ENCODE data around the gene TARS2. TPM values are rescaled to one million over a fixed set of nuclear protein-coding genes. Genes with fewer than 3 reads are reported as not detected.

TARS2 gene
- total and polyA plus RNA-seq, 2 of the 13 experiments (the other 11 are each of a cell fraction or from before 2014, with no cell fraction given) = 21.3 to 22.8 TPM

GRCh38 chr1:150486966-150487762, at the start of gene TARS2 (continued):
- TF ChIP-seq HOXA7 (CRISPR knock-in tag; IDR thresholded peaks at IDR 0.05) = no peak
- TF ChIP-seq SCMH1 (CRISPR knock-in tag; IDR thresholded peaks at IDR 0.05; ENCODE audit: borderline replicate concordance) = no peak
- TF ChIP-seq IRF1 (CRISPR knock-in tag; IDR thresholded peaks at IDR 0.05; ENCODE audit: low read depth) = no peak
- TF ChIP-seq ZNF83 (CRISPR knock-in tag; IDR thresholded peaks at IDR 0.05; ENCODE audit: borderline replicate concordance) = no peak
- TF ChIP-seq ZBTB10 (CRISPR knock-in tag; IDR thresholded peaks at IDR 0.05; ENCODE audit: borderline replicate concordance) = no peak
- TF ChIP-seq ZNF280B (CRISPR knock-in tag; IDR thresholded peaks at IDR 0.05; ENCODE audit: borderline replicate concordance) = peak; percentile 71; the same call in 1 of the 2 replicates
- TF ChIP-seq FOXJ3 (CRISPR knock-in tag; IDR thresholded peaks at IDR 0.05; ENCODE audit: borderline replicate concordance) = 0 out of 2 replicates have a peak, but pooled peaks have one; percentile 27
- TF ChIP-seq ZKSCAN8 (CRISPR knock-in tag; IDR thresholded peaks at IDR 0.05; ENCODE audit: borderline replicate concordance) = peak; percentile 56; the same call in 1 of the 2 replicates
- TF ChIP-seq NFKBIZ (CRISPR knock-in tag; IDR thresholded peaks at IDR 0.05) = peak; percentile 73
- TF ChIP-seq CREB1 (IDR thresholded peaks at IDR 0.05) = peak; percentile 70
- peak; percentile 88 for TF ChIP-seq CREB1 (CRISPR knock-in tag; IDR thresholded peaks at IDR 0.05)
- no peak for TF ChIP-seq FOXK2 (IDR thresholded peaks at IDR 0.05)
- no peak for TF ChIP-seq NONO (IDR thresholded peaks at IDR 0.05)
- peak; percentile 94 for TF ChIP-seq NONO (CRISPR knock-in tag; conservative IDR thresholded peaks at IDR 0.05)
- TF ChIP-seq RFXAP (CRISPR knock-in tag; IDR thresholded peaks at IDR 0.05; ENCODE audit: borderline replicate concordance) = peak; percentile 83; the same call in 1 of the 2 replicates
- TF ChIP-seq ZNF20 (CRISPR knock-in tag; IDR thresholded peaks at IDR 0.05) = no peak
- peak; percentile 69 for TF ChIP-seq RBFOX2 (IDR thresholded peaks at IDR 0.05; ENCODE audit: low read depth, low read length)
- TF ChIP-seq CBFB (CRISPR knock-in tag; IDR thresholded peaks at IDR 0.05) = peak; percentile 87
- peak; percentile 38; the same call in 1 of the 2 replicates for TF ChIP-seq MEIS2 (CRISPR knock-in tag; IDR thresholded peaks at IDR 0.05)
- TF ChIP-seq NCOA2 (CRISPR knock-in tag; IDR thresholded peaks at IDR 0.05) = peak; percentile 60; the same call in 1 of the 2 replicates
